K562 (cell line): ENCODE measurements around the gene TMEM203. TPM values are rescaled to one million over a fixed set of nuclear protein-coding genes. Genes with fewer than 3 reads are reported as not detected.

Experiments
- CREM ChIP-seq: IDR thresholded peaks from 2 replicates; pipeline ENCODE4 v1.6.1; 2014; ENCODE audit warnings: antibody characterized with exemption, low read depth
- NKRF ChIP-seq: fragments of 450-650 bp; IDR thresholded peaks from 2 replicates; pipeline ENCODE4 v1.6.1; 2016; ENCODE audit warnings: borderline replicate concordance
- NR2F6 ChIP-seq: fragments of 450-650 bp; formaldehyde crosslinking; IDR thresholded peaks from 2 replicates; pipeline ENCODE4 v1.4.0; 2020; ENCODE audit warnings: mild to moderate bottlenecking
- PREB ChIP-seq: sonication (generic); formaldehyde crosslinking; IDR thresholded peaks from 2 replicates; pipeline ENCODE4 v1.8.1; 2023; ENCODE audit warnings: mild to moderate bottlenecking, missing genetic modification reagents
- RBM14 ChIP-seq: fragments of 200-400 bp; formaldehyde crosslinking; IDR thresholded peaks from 2 replicates; pipeline ENCODE4 v1.6.1; 2018; ENCODE audit warnings: low read depth, mild to moderate bottlenecking, low read length, moderate library complexity, borderline replicate concordance; ENCODE audit not compliant: insufficient read depth
- SMARCB1 ChIP-seq: IDR thresholded peaks from 2 replicates; pipeline ENCODE4 v1.6.1; 2011; ENCODE audit warnings: improper control_type of control experiment, low read depth; ENCODE audit not compliant: insufficient read length
- XRCC3 ChIP-seq: fragments of 450-650 bp; IDR thresholded peaks from 2 replicates; pipeline ENCODE4 v1.6.1; 2017; ENCODE audit warnings: mild to moderate bottlenecking, moderate library complexity
- ZBTB49 ChIP-seq: sonication (generic); formaldehyde crosslinking; IDR thresholded peaks from 2 replicates; pipeline ENCODE4 v1.8.0; 2022; ENCODE audit warnings: missing genetic modification reagents, mild to moderate bottlenecking, borderline replicate concordance
- ZHX1 ChIP-seq: fragments of 150-350 bp; conservative IDR thresholded peaks from 2 replicates; pipeline ENCODE4 v1.6.1; 2014; ENCODE audit warnings: low read length
- ZNF449 ChIP-seq: fragments of 250-450 bp; sonication (Bioruptor Pico); IDR thresholded peaks from 2 replicates; pipeline ENCODE4 v1.8.0; 2022; ENCODE audit warnings: moderate library complexity, mild to moderate bottlenecking, inconsistent platforms
- ZNF592 ChIP-seq: fragments of 450-650 bp; IDR thresholded peaks from 2 replicates; pipeline ENCODE4 v1.6.1; 2017; ENCODE audit warnings: antibody characterized with exemption, mild to moderate bottlenecking
- ZNF77 ChIP-seq: fragments of 250-450 bp; sonication (Bioruptor Pico); IDR thresholded peaks from 2 replicates; pipeline ENCODE4 v1.5.0; 2020
- ZNF778 ChIP-seq: fragments of 450-650 bp; formaldehyde crosslinking; IDR thresholded peaks from 2 replicates; pipeline ENCODE4 v1.4.0; 2020; ENCODE audit warnings: mild to moderate bottlenecking, moderate library complexity
- polyA plus RNA-seq, 8 experiments: library from polyadenylated mRNA; depleted of rRNA in 4 of 8; stranded (reverse) in 5 of 8; unstranded in 3 of 8; fragments of >200 nt; fragmentation: Nextera tagmentation in 2 of 8; fragmentation: Illumina TruSeq in 1 of 8; extraction: Ambion mirVana in 2 of 8; extraction: Trizol in 1 of 8; gene quantifications; 2 replicates each; pipeline versions ENCODE4 v1.2.1 to v1.2.3, GENCODE V29; 2011 to 2014; ENCODE audit warnings: inconsistent platforms in 1 of 8, missing spikeins in 1 of 8
- total RNA-seq, 7 experiments: library from RNA; depleted of rRNA in 6 of 7; stranded (reverse); fragments of >200 nt in 6 of 7; fragmentation: Illumina TruSeq in 2 of 7; extraction: Trizol in 2 of 7; gene quantifications; 2 replicates each; pipeline versions ENCODE4 v1.2.1 to v1.2.3, GENCODE V29; 2011 to 2021; ENCODE audit warnings: low replicate concordance in 1 of 7

TMEM203 gene
- total and polyA plus RNA-seq, 9 of the 15 experiments (the other 6 are each of a cell fraction or from before 2014, with no cell fraction given) = 8.8 to 59.5 (median 37.6) TPM

- TF ChIP-seq ZNF592 (no peak), ZNF778 (CRISPR knock-in tag) (no peak), CREM (0 out of 2 replicates have a peak, but pooled peaks have one; percentile 14), ZBTB49 (CRISPR knock-in tag) (no peak), PREB (CRISPR knock-in tag) (no peak), NKRF (no peak), RBM14 (no peak), XRCC3 (no peak), SMARCB1 (no peak), ZNF449 (no peak), ZHX1 (no peak), ZNF77 (CRISPR knock-in tag) (no peak), NR2F6 (CRISPR knock-in tag) (no peak)
These were observed 23.1 kb upstream of the TMEM203 start (continued) for GRCh38 chr9:137228506-137228967.
